Colonic mucosa (tissue), 4 donors: Measurements from ENCODE around the gene BARHL2. TPM values are rescaled to one million over a fixed set of nuclear protein-coding genes. Genes with fewer than 3 reads are reported as not detected.

Experiments
- DNase-seq: peaks from one replicate; pipeline ENCODE4 v3.0.0-alpha.2; 2020
- H3K27ac ChIP-seq: fragments of 200-600 bp; one replicate; pipeline ENCODE4 v1.8.0; 2021
- H3K27me3 ChIP-seq: fragments of 200-600 bp; one replicate; pipeline ENCODE4 v1.8.0; 2021
- H3K36me3 ChIP-seq: fragments of 200-600 bp; one replicate; pipeline ENCODE4 v1.8.0; 2021
- H3K4me1 ChIP-seq: fragments of 200-600 bp; one replicate; pipeline ENCODE4 v1.8.0; 2021; ENCODE audit warnings: mild to moderate bottlenecking
- H3K4me3 ChIP-seq: fragments of 200-600 bp; one replicate; pipeline ENCODE4 v1.8.0; 2021
- H3K9ac ChIP-seq, 2 donors: one replicate each; pipeline ENCODE4 v1.7.0; 2013; ENCODE audit warnings: control low read depth in 2 of 2, low read depth in 2 of 2, low read length in 2 of 2
- H3K9me3 ChIP-seq: fragments of 200-600 bp; one replicate; pipeline ENCODE4 v1.8.0; 2021
- CTCF ChIP-seq: fragments of 200-600 bp; IDR thresholded peaks from one replicate; pipeline ENCODE4 v1.8.0; 2022; ENCODE audit warnings: antibody characterized with exemption, mild to moderate bottlenecking
- intact Hi-C: fragments of 100-400 bp; cut with DNase I; formaldehyde crosslinking; loops from one replicate; pipeline ENCODE4 v1.14.1; 2022
- total RNA-seq, 2 donors: library from RNA; stranded (reverse); fragmentation: NEBNext Ultra II Directional in 1 of 2; extraction: Animal tissue kit (Norgen Biotek cat#: 25700) in 1 of 2; gene quantifications; one replicate each; pipeline ENCODE4 v1.2.1, GENCODE V29; 2021
- donor health status: healthy.
- donor health status: DM: no; HTN: no; CAD: no.
- donor health status: DM: no; HTN: no; CAD: no.

BARHL2 gene
- total RNA-seq, 2 donors from 2014 or later = not detected

- Histone ChIP-seq H3K4me1 (no peaks in the 10 kb centered on the region), H3K36me3 (no peaks in the 10 kb centered on the region)
- no peak for DNase-seq
Observed at GRCh38 chr1:90753556-90753955, 36.5 kb upstream of the BARHL2 start.

GRCh38 chr1:90748668-90749067 lies 31.6 kb upstream of the BARHL2 start:
- H3K27me3 ChIP-seq = no peaks in the 10 kb centered on the region
- no peak overlapping the region for H3K9ac ChIP-seq
- no peaks in the 10 kb centered on the region for H3K9me3 ChIP-seq
- H3K4me3 ChIP-seq = no peak overlapping the region
- no peak overlapping the region for H3K27ac ChIP-seq
- TF ChIP-seq CTCF = no peak
- intact Hi-C loops = no loop called here
- H3K4me1 ChIP-seq = no peaks in the 10 kb centered on the region
- no peak for DNase-seq
- no peaks in the 10 kb centered on the region for H3K36me3 ChIP-seq

More at GRCh38 chr1:90753556-90753955, 36.5 kb upstream of the BARHL2 start:
- no peak overlapping the region for H3K4me3 ChIP-seq
- H3K9ac ChIP-seq = no peak overlapping the region
- no peak for TF ChIP-seq CTCF
- intact Hi-C loops = no loop called here
- H3K27me3 ChIP-seq = no peaks in the 10 kb centered on the region
- H3K27ac ChIP-seq = no peak overlapping the region
- H3K9me3 ChIP-seq = no peaks in the 10 kb centered on the region

GRCh38 chr1:90746857-90747256 lies 29.8 kb upstream of the BARHL2 start:
- DNase-seq = no peak
- no peak overlapping the region for H3K27ac ChIP-seq
- no peaks in the 10 kb centered on the region for H3K27me3 ChIP-seq
- no peaks in the 10 kb centered on the region for H3K4me1 ChIP-seq
- H3K36me3 ChIP-seq = no peaks in the 10 kb centered on the region
- intact Hi-C loops = no loop called here
- no peak overlapping the region for H3K9ac ChIP-seq
- no peaks in the 10 kb centered on the region for H3K9me3 ChIP-seq
- no peak overlapping the region for H3K4me3 ChIP-seq
- no peak for TF ChIP-seq CTCF

DNA sequence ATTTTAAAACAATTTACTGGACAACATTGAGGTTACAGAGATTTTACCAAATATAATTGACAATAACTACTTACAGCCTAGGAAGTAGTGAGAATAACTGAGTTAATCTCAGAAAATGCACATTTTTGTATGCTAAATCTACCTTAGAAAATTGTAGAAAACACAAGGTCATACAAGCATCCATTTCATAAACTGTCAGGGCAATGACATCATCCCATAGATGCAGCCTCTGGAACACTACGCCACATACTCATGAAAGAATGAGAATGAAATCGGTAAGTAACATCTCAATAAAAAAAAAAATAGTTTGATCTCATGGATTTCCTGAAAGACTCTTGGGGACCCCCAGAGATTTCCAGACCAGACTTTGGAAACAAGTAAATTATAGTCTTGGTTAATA lies 28.9 kb upstream of the BARHL2 start:
- Histone ChIP-seq H3K36me3 (no peaks in the 10 kb centered on the region), H3K9me3 (no peaks in the 10 kb centered on the region), H3K4me1 (no peaks in the 10 kb centered on the region), H3K9ac (no peak overlapping the region), H3K4me3 (no peak overlapping the region), H3K27me3 (no peaks in the 10 kb centered on the region), H3K27ac (no peak overlapping the region)
- intact Hi-C loops = no loop called here
- no peak for DNase-seq
- no peak for TF ChIP-seq CTCF

DNA sequence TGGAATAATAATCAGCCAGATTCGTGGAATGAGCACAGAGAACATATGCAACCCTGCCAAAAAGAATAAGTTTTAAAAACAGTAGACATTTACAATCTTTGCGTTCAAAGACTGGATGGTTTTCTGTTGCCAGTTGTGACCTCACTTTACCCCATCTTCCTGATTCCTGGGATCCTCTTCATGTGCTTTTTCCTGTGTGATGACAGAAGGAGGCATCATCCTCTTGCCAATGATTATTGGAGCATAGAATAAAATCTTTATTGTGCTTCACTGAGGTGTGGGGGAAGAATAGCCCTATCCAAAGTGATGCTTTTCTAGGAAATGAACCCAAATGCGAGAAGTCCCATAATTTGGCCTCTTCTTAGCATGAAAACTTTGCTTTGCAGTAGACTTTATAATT lies 15.0 kb upstream of the BARHL2 start:
- no peaks in the 10 kb centered on the region for H3K36me3 ChIP-seq
- no peak overlapping the region for H3K9ac ChIP-seq
- no peaks in the 10 kb centered on the region for H3K9me3 ChIP-seq
- H3K27me3 ChIP-seq = peaks cover 53% of the 10 kb centered on the region
- no peaks in the 10 kb centered on the region for H3K4me1 ChIP-seq
- no peak overlapping the region for H3K27ac ChIP-seq
- no peak for DNase-seq
- H3K4me3 ChIP-seq = no peak overlapping the region
- intact Hi-C loops = no loop called here
- no peak for TF ChIP-seq CTCF
